ENCODE measurements around the gene PAWR. TPM values are rescaled to one million over a fixed set of nuclear protein-coding genes. Genes with fewer than 3 reads are reported as not detected.

The PAWR gene
- total and polyA plus RNA-seq, 2 of the 13 experiments (the other 11 are each of a cell fraction or from before 2014, with no cell fraction given): 29.1 to 36.1 TPM

GRCh38 chr12:79619872-79620562 is 70.7 kb downstream of the PAWR start:
- Histone ChIP-seq H2AFZ (ENCODE audit: low read length) (no peak overlapping the region), H3K36me3 (replicated peaks in 1 of 2; ENCODE audit: control insufficient read depth in 1 of 2, insufficient read depth in 2 of 2, low read length in 2 of 2) (peaks cover 17 to 23% of the 10 kb centered on the region in 2 experiments), H3K27ac (ENCODE audit: extremely low read length, insufficient read depth, low read length) (no peak overlapping the region), H3K79me2 (ENCODE audit: insufficient read depth, low read length) (peaks cover 42% of the 10 kb centered on the region), H3K27me3 (ENCODE audit: control insufficient read depth in 1 of 2, insufficient read depth in 2 of 2, low read length in 2 of 2) (no peaks in the 10 kb centered on the region), H3K4me3 (replicated peaks in 1 of 3; ENCODE audit: insufficient read depth in 1 of 3, low read depth in 2 of 3, low read length in 3 of 3) (no peak overlapping the region), H3K9me3 (ENCODE audit: low read length) (no peaks in the 10 kb centered on the region), H3K4me1 (ENCODE audit: insufficient read depth, low read length) (no peaks in the 10 kb centered on the region), H3K4me2 (ENCODE audit: low read depth, low read length) (no peak overlapping the region), H3K9ac (ENCODE audit: insufficient read depth, low read depth, low read length) (no peak overlapping the region), H4K20me1 (ENCODE audit: insufficient read depth, low read length) (peaks cover 16% of the 10 kb centered on the region)
- no peak for ATAC-seq
- no peak for FAIRE-seq
- WGBS (ENCODE audit: low lambda C conversion rate): 91% methylated on average over 3 of the region's 3 CpGs
- intact Hi-C loops (cut with micrococcal nuclease; ENCODE audit: unreplicated experiment): no loop called here
- in situ Hi-C loops (cut with HindIII; ENCODE audit: extremely low pct_ligation_motif_present, low pct_unique_long_range_greater_than_20kb): no loop called here
- BruUV-seq (replicated peaks): no TSS peak
- no peak for DNase-seq (ENCODE audit: low spot score)
- CTCF ChIA-PET (ENCODE audit: low intra/inter-chr PET ratio, low total read pairs): no interaction called here
- POLR2A ChIA-PET: no interaction called here
- TF ChIP-seq IKZF1 (IDR thresholded peaks at IDR 0.05): no peak
- TF ChIP-seq ZBTB40 (IDR thresholded peaks at IDR 0.05): no peak
- no peak for TF ChIP-seq ZBTB40 (CRISPR knock-in tag; IDR thresholded peaks at IDR 0.05)
- TF ChIP-seq CREM (IDR thresholded peaks at IDR 0.05): no peak
- TF ChIP-seq CREM (CRISPR knock-in tag; IDR thresholded peaks at IDR 0.05): no peak
- no peak for TF ChIP-seq JARID2 (CRISPR knock-in tag; IDR thresholded peaks at IDR 0.05; ENCODE audit: insufficient replicate concordance)
- no peak for TF ChIP-seq ZNF629 (CRISPR knock-in tag; conservative IDR thresholded peaks at IDR 0.05)
- no peak for TF ChIP-seq HOMEZ (CRISPR knock-in tag; IDR thresholded peaks at IDR 0.05; ENCODE audit: low read depth)
- TF ChIP-seq RFX1 (IDR thresholded peaks at IDR 0.05): no peak
- no peak for TF ChIP-seq ZNF501 (CRISPR knock-in tag; IDR thresholded peaks at IDR 0.05)
- no peak for TF ChIP-seq ATAD3A (CRISPR knock-in tag; IDR thresholded peaks at IDR 0.05)
- TF ChIP-seq PHF21A (CRISPR knock-in tag; IDR thresholded peaks at IDR 0.05): no peak
- TF ChIP-seq ZNF614 (CRISPR knock-in tag; IDR thresholded peaks at IDR 0.05; ENCODE audit: borderline replicate concordance): no peak
- no peak for TF ChIP-seq ZNF543 (CRISPR knock-in tag; IDR thresholded peaks at IDR 0.05)
- no peak for TF ChIP-seq ZNF292 (CRISPR knock-in tag; IDR thresholded peaks at IDR 0.05; ENCODE audit: borderline replicate concordance, low read depth)
